Testis (tissue), 2 donors: Measurements from ENCODE around the gene SPPL3.

Source experiments
- POLR2A ChIP-seq: fragments of 450-650 bp; IDR thresholded peaks from one replicate; pipeline ENCODE4 v1.6.1; 2017; ENCODE audit warnings: antibody characterized with exemption, mild to moderate bottlenecking, moderate library complexity
- TF ChIP-seq, protein P1 (sequence below), 3 experiments: fragments of 450-650 bp in 2 of 3; fragments of 200-600 bp in 1 of 3; sonication (generic) in 1 of 3; IDR thresholded peaks; one replicate each; pipeline ENCODE4 v1.5.1; 2016 to 2019; ENCODE audit warnings: antibody characterized with exemption in 3 of 3, mild to moderate bottlenecking in 2 of 3, moderate library complexity in 1 of 3

DNA sequence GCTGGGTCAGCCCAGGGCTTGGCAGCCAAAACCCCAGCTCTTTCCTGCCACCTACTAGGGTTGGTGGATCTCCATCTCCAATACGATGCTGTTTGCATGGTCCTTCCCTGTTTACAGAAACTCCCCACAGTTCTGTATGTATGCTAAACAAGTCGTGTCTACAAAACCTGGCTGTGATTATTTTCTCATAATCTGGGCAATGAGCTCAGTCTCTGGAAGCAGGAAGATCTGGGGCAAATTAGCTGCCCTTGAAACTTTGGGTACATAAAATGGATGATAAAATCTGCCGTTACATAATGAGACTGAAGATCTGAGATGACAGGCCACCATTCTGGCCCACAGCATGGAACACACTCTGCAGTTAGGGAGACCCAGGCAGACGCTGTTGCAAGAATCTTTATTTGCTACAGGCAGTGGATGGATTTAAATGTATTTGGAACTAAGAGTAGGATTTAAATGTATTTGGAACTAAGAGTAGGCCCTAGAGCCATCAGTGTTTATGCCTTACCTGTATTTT lies 146.9 kb downstream of the SPPL3 start:
- TF ChIP-seq, protein P1, sequence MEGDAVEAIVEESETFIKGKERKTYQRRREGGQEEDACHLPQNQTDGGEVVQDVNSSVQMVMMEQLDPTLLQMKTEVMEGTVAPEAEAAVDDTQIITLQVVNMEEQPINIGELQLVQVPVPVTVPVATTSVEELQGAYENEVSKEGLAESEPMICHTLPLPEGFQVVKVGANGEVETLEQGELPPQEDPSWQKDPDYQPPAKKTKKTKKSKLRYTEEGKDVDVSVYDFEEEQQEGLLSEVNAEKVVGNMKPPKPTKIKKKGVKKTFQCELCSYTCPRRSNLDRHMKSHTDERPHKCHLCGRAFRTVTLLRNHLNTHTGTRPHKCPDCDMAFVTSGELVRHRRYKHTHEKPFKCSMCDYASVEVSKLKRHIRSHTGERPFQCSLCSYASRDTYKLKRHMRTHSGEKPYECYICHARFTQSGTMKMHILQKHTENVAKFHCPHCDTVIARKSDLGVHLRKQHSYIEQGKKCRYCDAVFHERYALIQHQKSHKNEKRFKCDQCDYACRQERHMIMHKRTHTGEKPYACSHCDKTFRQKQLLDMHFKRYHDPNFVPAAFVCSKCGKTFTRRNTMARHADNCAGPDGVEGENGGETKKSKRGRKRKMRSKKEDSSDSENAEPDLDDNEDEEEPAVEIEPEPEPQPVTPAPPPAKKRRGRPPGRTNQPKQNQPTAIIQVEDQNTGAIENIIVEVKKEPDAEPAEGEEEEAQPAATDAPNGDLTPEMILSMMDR (IDR thresholded peaks at IDR 0.05) = no peak
- no peak for TF ChIP-seq POLR2A
